Upper lobe of right lung (tissue), 1 donor: ENCODE data around the gene ZNF665. TPM values are rescaled to one million over a fixed set of nuclear protein-coding genes. Genes with fewer than 3 reads are reported as not detected.

ENCODE experiments used
- ATAC-seq: fragments of 200-7000 bp; cut with Tn5 transposase; one replicate; pipeline ENCODE4 v1.9.1; 2020; ENCODE audit warnings: mild to moderate bottlenecking, moderate library complexity
- DNase-seq: peaks from one replicate; pipeline ENCODE4 v3.0.0-alpha.2; 2020
- H3K27ac ChIP-seq: fragments of 200-600 bp; one replicate; pipeline ENCODE4 v1.8.0; 2022
- H3K27me3 ChIP-seq: fragments of 200-600 bp; one replicate; pipeline ENCODE4 v1.8.0; 2022; ENCODE audit warnings: mild to moderate bottlenecking
- H3K36me3 ChIP-seq: fragments of 200-600 bp; one replicate; pipeline ENCODE4 v1.8.0; 2022
- H3K4me1 ChIP-seq: fragments of 200-600 bp; one replicate; pipeline ENCODE4 v1.8.0; 2022
- H3K4me3 ChIP-seq: fragments of 200-600 bp; one replicate; pipeline ENCODE4 v1.8.0; 2022; ENCODE audit warnings: mild to moderate bottlenecking
- H3K9me3 ChIP-seq: fragments of 200-600 bp; one replicate; pipeline ENCODE4 v1.8.0; 2022
- intact Hi-C: fragments of 100-400 bp; cut with DNase I; formaldehyde crosslinking; loops from one replicate; pipeline ENCODE4 v1.11.0; 2022
- total RNA-seq: library from RNA; stranded (reverse); fragmentation: NEBNext Ultra II Directional; extraction: Animal tissue kit (Norgen Biotek cat#: 25700); gene quantifications from one replicate; pipeline ENCODE4 v1.2.1, GENCODE V29; 2021
- TF ChIP-seq, protein P1 (sequence below): fragments of 200-600 bp; IDR thresholded peaks from one replicate; pipeline ENCODE4 v1.8.0; 2022; ENCODE audit warnings: antibody characterized with exemption
- donor health status: DM: no; HTN: yes; CAD: no; lungs with severe emphysema.

Gene ZNF665
- total RNA-seq, 1 donor from 2014 or later, result 6.0 TPM

DNA sequence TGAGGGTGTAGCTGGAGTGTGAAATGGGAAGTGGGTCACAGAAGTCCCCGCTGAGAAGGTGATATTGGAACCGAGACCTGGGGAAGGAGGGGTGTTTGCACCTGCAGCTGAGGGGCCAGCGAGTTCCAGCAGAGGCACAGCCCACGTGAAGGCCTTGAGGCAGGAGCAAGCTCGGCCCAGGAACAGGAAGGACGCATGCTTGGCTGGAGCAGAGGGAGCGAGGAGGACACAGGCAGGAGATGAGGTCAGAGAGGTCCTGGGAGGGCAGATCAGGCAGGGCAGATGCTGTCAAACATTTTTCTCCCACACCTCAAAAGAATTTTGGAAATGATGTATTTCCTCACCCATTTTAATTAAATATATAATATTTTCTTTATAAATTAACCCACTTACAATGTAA is 69.8 kb downstream of the ZNF665 start:
- Histone ChIP-seq H3K36me3 (no peaks in the 10 kb centered on the region), H3K27ac (no peak overlapping the region), H3K4me1 (no peaks in the 10 kb centered on the region), H3K27me3 (no peaks in the 10 kb centered on the region), H3K9me3 (no peaks in the 10 kb centered on the region), H3K4me3 (no peak overlapping the region)
- ATAC-seq (no peak), DNase-seq (peak; percentile 35)
- TF ChIP-seq, protein P1, sequence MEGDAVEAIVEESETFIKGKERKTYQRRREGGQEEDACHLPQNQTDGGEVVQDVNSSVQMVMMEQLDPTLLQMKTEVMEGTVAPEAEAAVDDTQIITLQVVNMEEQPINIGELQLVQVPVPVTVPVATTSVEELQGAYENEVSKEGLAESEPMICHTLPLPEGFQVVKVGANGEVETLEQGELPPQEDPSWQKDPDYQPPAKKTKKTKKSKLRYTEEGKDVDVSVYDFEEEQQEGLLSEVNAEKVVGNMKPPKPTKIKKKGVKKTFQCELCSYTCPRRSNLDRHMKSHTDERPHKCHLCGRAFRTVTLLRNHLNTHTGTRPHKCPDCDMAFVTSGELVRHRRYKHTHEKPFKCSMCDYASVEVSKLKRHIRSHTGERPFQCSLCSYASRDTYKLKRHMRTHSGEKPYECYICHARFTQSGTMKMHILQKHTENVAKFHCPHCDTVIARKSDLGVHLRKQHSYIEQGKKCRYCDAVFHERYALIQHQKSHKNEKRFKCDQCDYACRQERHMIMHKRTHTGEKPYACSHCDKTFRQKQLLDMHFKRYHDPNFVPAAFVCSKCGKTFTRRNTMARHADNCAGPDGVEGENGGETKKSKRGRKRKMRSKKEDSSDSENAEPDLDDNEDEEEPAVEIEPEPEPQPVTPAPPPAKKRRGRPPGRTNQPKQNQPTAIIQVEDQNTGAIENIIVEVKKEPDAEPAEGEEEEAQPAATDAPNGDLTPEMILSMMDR, result no peak
- intact Hi-C loops, result no loop called here

Other genes with a start within 250 kb of the ZNF665 start
- gene ZNF816, start 230.5 kb downstream of the ZNF665 start, total RNA-seq, result 9.8 TPM
- not detected for gene ERVV-1, start 179.4 kb downstream of the ZNF665 start, total RNA-seq
- not detected for gene ERVV-2, start 148.6 kb downstream of the ZNF665 start, total RNA-seq
- 35.3 TPM for gene ZNF160, start 89.9 kb downstream of the ZNF665 start, total RNA-seq
- 7.0 TPM for gene ZNF415, start 60.4 kb downstream of the ZNF665 start, total RNA-seq
- 16.2 TPM for gene ZNF347, start 34.3 kb downstream of the ZNF665 start, total RNA-seq
- 16.2 TPM for gene ZNF677, start 61.5 kb upstream of the ZNF665 start, total RNA-seq
- gene VN1R2, start 64.9 kb upstream of the ZNF665 start, total RNA-seq, result not detected
- not detected for gene VN1R4, start 74.4 kb upstream of the ZNF665 start, total RNA-seq
- gene ZNF845, start 140.4 kb upstream of the ZNF665 start, total RNA-seq, result 7.8 TPM
- gene ZNF525, start 172.3 kb upstream of the ZNF665 start, total RNA-seq, result 9.4 TPM
- gene ZNF765, start 201.8 kb upstream of the ZNF665 start, total RNA-seq, result 12.4 TPM
- gene ZNF761, start 238.6 kb upstream of the ZNF665 start, total RNA-seq, result 12.1 TPM